ENCODE data around the gene ADARB2. TPM values are rescaled to one million over a fixed set of nuclear protein-coding genes. Genes with fewer than 3 reads are reported as not detected.

Gene ADARB2
- total RNA-seq, 4 donors from 2014 or later: 2.0 to 9.9 (median 5.1) TPM

- DNase-seq: peak in 1 of 3 donors; percentile 31
- Histone ChIP-seq H3K4me3 (no peak overlapping the region), H3K9me3 (no peaks in the 10 kb centered on the region), H3K36me3 (no peaks in the 10 kb centered on the region), H3K27me3 (no peaks in the 10 kb centered on the region), H3K4me1 (no peaks in the 10 kb centered on the region), H3K27ac (no peak overlapping the region)
- TF ChIP-seq, protein P1, sequence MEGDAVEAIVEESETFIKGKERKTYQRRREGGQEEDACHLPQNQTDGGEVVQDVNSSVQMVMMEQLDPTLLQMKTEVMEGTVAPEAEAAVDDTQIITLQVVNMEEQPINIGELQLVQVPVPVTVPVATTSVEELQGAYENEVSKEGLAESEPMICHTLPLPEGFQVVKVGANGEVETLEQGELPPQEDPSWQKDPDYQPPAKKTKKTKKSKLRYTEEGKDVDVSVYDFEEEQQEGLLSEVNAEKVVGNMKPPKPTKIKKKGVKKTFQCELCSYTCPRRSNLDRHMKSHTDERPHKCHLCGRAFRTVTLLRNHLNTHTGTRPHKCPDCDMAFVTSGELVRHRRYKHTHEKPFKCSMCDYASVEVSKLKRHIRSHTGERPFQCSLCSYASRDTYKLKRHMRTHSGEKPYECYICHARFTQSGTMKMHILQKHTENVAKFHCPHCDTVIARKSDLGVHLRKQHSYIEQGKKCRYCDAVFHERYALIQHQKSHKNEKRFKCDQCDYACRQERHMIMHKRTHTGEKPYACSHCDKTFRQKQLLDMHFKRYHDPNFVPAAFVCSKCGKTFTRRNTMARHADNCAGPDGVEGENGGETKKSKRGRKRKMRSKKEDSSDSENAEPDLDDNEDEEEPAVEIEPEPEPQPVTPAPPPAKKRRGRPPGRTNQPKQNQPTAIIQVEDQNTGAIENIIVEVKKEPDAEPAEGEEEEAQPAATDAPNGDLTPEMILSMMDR (IDR thresholded peaks at IDR 0.05): no peak
- TF ChIP-seq POLR2A (IDR thresholded peaks at IDR 0.05): no peak
Observed at GRCh38 chr10:1206601-1207000, 530.7 kb downstream of the ADARB2 start.

- no peaks in the 10 kb centered on the region for H3K4me1 ChIP-seq
- TF ChIP-seq, protein P1 (IDR thresholded peaks at IDR 0.05): no peak
- no peak for TF ChIP-seq POLR2A (IDR thresholded peaks at IDR 0.05)
- no peaks in the 10 kb centered on the region for H3K9me3 ChIP-seq
- no peak overlapping the region for H3K4me3 ChIP-seq
- H3K36me3 ChIP-seq: no peaks in the 10 kb centered on the region
- peak in 1 of 3 donors; percentile 7 for DNase-seq
- H3K27me3 ChIP-seq: no peaks in the 10 kb centered on the region
- H3K27ac ChIP-seq: no peak overlapping the region
Observed at GRCh38 chr10:1206101-1206500, 531.2 kb downstream of the ADARB2 start.

DNA sequence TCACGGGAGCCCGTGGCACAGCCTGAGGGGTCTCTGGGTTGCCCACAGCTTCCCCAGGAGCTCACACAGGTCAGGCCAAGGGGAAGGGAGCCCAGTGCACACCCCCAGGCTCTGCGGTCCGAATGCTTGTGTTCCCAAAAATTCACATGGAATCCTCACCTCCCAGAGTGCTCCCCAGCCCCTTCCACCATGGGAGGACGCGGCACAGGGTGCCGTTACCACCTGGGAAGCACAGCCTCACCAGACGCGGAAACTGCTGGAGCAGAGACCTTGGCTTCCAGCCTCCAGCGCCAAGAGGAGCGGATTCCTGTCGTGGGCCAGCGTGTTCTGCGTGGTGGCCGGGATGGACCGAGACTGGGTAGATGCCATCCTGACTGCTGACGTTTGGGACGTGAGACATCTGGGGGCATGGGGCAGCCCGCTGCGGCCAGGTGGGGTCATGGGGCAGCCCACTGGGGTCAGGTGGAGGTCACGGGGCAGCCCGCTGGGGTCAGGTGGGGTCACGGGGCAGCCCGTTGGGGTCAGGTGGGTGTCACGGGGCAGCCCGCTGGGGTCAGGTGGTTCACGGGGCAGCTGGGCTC is 531.8 kb downstream of the ADARB2 start:
- Histone ChIP-seq H3K27ac (no peak overlapping the region), H3K9me3 (no peaks in the 10 kb centered on the region)

DNA sequence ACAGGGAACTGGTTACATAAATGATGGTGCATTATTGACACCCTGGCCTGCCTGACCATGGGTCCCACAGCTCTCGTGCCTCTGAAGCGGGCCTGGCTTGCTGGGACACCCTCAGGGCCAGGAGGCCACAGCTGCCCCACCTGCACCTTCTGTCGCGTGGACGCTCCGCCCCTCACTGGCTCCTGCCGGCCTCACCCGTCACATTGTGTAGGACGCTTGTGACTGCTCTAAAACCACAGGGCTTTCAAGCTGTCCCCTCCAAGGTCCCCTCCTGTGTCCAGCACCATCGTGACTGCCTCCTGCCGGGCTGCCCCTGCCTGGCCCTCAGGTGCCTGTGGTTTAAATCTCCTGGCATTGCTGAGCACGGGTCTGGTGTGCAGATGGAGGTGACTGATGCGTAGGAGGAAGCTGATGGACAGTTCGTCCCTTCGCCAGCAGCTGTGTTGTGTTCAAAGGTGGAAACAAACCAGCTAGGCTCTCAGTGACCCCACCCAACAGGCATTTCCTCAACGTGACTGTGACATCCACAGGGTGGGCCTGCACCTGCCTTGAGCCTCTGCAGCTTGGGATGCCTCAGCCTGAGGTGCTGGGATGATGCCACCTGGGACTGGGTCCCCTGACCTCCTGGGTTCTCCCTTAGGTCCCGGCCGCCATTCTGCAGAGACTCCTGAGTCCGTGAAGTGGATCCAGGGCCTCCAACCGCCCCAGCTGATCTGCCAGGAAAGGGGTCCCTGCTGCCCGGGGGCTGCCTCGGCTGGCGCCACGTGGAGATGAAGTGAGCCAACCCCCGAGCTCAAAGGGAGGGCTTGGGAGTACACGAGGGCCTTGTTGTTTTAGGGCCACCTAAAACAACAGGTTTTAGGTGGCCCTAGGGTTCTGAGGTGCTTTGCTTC is 532.6 kb downstream of the ADARB2 start:
- H3K4me1 ChIP-seq: no peaks in the 10 kb centered on the region
- H3K36me3 ChIP-seq: no peaks in the 10 kb centered on the region
- no peak overlapping the region for H3K27ac ChIP-seq
- H3K4me3 ChIP-seq: no peak overlapping the region
- H3K27me3 ChIP-seq: no peaks in the 10 kb centered on the region
- H3K9me3 ChIP-seq: no peaks in the 10 kb centered on the region
- peak in 1 of 3 donors; percentile 25 for DNase-seq
- TF ChIP-seq POLR2A (IDR thresholded peaks at IDR 0.05): no peak
- TF ChIP-seq, protein P1 (IDR thresholded peaks at IDR 0.05): no peak

More for the DNA sequence above, 531.8 kb downstream of the ADARB2 start:
- Histone ChIP-seq H3K27me3 (no peaks in the 10 kb centered on the region), H3K4me1 (no peaks in the 10 kb centered on the region), H3K36me3 (no peaks in the 10 kb centered on the region), H3K4me3 (no peak overlapping the region)
- TF ChIP-seq, protein P1 (IDR thresholded peaks at IDR 0.05): no peak
- no peak for TF ChIP-seq POLR2A (IDR thresholded peaks at IDR 0.05)
- DNase-seq: peak in 1 of 3 donors; percentile 26

GRCh38 chr10:1203704-1204103 is 533.6 kb downstream of the ADARB2 start:
- Histone ChIP-seq H3K36me3 (no peaks in the 10 kb centered on the region), H3K9me3 (no peaks in the 10 kb centered on the region), H3K4me3 (no peak overlapping the region), H3K27ac (no peak overlapping the region), H3K27me3 (no peaks in the 10 kb centered on the region), H3K4me1 (peaks cover 0 to 7% (median 0%) of the 10 kb centered on the region in 4 donors)
- DNase-seq: peak in 1 of 3 donors; percentile 27
- TF ChIP-seq, protein P1 (IDR thresholded peaks at IDR 0.05): no peak
- no peak for TF ChIP-seq POLR2A (IDR thresholded peaks at IDR 0.05)

Data from Peyer's patch (tissue), 4 donors.